Neural progenitor cell (in vitro differentiated cells): ENCODE measurements around the gene LIF. TPM values are rescaled to one million over a fixed set of nuclear protein-coding genes. Genes with fewer than 3 reads are reported as not detected.
A peak's percentile ranks its signal among the peaks of the same experiment; 100 is the strongest.

Experiments used
- DNase-seq: peaks from one replicate; pipeline ENCODE4 v3.0.0-alpha.2; 2016; ENCODE audit warnings: low spot score
- H2AFZ ChIP-seq: fragments of 200-600 bp; sonication (generic); replicated peaks from 2 replicates; pipeline ENCODE4 v1.6.1; 2016; ENCODE audit warnings: antibody characterized with exemption
- H3F3A ChIP-seq: fragments of 200-600 bp; sonication (generic); 2 replicates; pipeline ENCODE4 v1.6.1; 2016; ENCODE audit warnings: antibody characterized with exemption, low read depth
- H3K27ac ChIP-seq: fragments of 200-600 bp; sonication (generic); 2 replicates; pipeline ENCODE4 v1.5.1; 2016; ENCODE audit warnings: mild to moderate bottlenecking
- H3K27me3 ChIP-seq: fragments of 200-600 bp; sonication (generic); 2 replicates; pipeline ENCODE4 v1.6.1; 2016; ENCODE audit warnings: mild to moderate bottlenecking, moderate library complexity
- H3K36me3 ChIP-seq: fragments of 200-600 bp; sonication (generic); 2 replicates; pipeline ENCODE4 v1.5.1; 2016
- H3K4me1 ChIP-seq: fragments of 200-600 bp; sonication (generic); 2 replicates; pipeline ENCODE4 v1.6.1; 2016; ENCODE audit warnings: mixed run types
- H3K4me2 ChIP-seq: fragments of 200-600 bp; sonication (generic); 2 replicates; pipeline ENCODE4 v1.6.1; 2016
- H3K4me3 ChIP-seq: fragments of 200-600 bp; sonication (generic); 2 replicates; pipeline ENCODE4 v1.5.1; 2016
- H3K79me2 ChIP-seq: fragments of 200-600 bp; sonication (generic); 2 replicates; pipeline ENCODE4 v1.6.1; 2016; ENCODE audit warnings: low read depth
- H3K9ac ChIP-seq: fragments of 200-600 bp; sonication (generic); 2 replicates; pipeline ENCODE4 v1.6.1; 2016
- H3K9me3 ChIP-seq: fragments of 200-600 bp; sonication (generic); 2 replicates; pipeline ENCODE4 v1.5.1; 2016; ENCODE audit warnings: low read depth
- H4K20me1 ChIP-seq: fragments of 200-600 bp; sonication (generic); 2 replicates; pipeline ENCODE4 v1.6.1; 2016; ENCODE audit warnings: low read depth
- H3K27ac Mint-ChIP-seq: 3 replicates; pipeline ENCODE4 v1.8.0; 2021; ENCODE audit warnings: mixed read lengths
- H3K27me3 Mint-ChIP-seq: 2 replicates; pipeline ENCODE4 v1.8.0; 2022; ENCODE audit warnings: low read depth, mild to moderate bottlenecking, inconsistent platforms, moderate library complexity, mixed read lengths; ENCODE audit not compliant: insufficient read depth
- H3K36me3 Mint-ChIP-seq: 3 replicates; pipeline ENCODE4 v1.8.0; 2021; ENCODE audit warnings: mixed read lengths
- H3K4me1 Mint-ChIP-seq: 3 replicates; pipeline ENCODE4 v1.8.0; 2021; ENCODE audit warnings: mixed read lengths
- H3K4me3 Mint-ChIP-seq: 3 replicates; pipeline ENCODE4 v1.8.0; 2021; ENCODE audit warnings: mild to moderate bottlenecking, moderate library complexity, mixed read lengths
- H3K9me3 Mint-ChIP-seq: 3 replicates; pipeline ENCODE4 v1.8.0; 2020; ENCODE audit warnings: mixed read lengths
- CTCF ChIP-seq: fragments of 200-600 bp; sonication (generic); IDR thresholded peaks from 2 replicates; pipeline ENCODE4 v1.5.1; 2017; ENCODE audit warnings: antibody characterized with exemption, mild to moderate bottlenecking
- EZH2 ChIP-seq: fragments of 200-600 bp; sonication (generic); IDR thresholded peaks from 2 replicates; pipeline ENCODE4 v1.6.1; 2017; ENCODE audit warnings: antibody characterized with exemption, mild to moderate bottlenecking, moderate library complexity
- EZH2phosphoT487 ChIP-seq: fragments of 200-600 bp; sonication (generic); IDR thresholded peaks from 2 replicates; pipeline ENCODE4 v1.6.1; 2017; ENCODE audit warnings: antibody characterized with exemption
- total RNA-seq: library from RNA; depleted of rRNA; stranded (reverse); fragments of >200 nt; gene quantifications from 2 replicates; pipeline ENCODE4 v1.2.3, GENCODE V29; 2015; ENCODE audit warnings: low replicate concordance

LIF gene
- total RNA-seq, 1 donor from 2014 or later = 0.21 TPM

- Mint-ChIP-seq H3K36me3 (no peaks in the 10 kb centered on the region), H3K4me3 (no peak overlapping the region), H3K9me3 (no peaks in the 10 kb centered on the region), H3K27ac (no peak overlapping the region), H3K27me3 (no peaks in the 10 kb centered on the region), H3K4me1 (peaks cover 17% of the 10 kb centered on the region)
- Histone ChIP-seq H3K79me2 (no peaks in the 10 kb centered on the region), H2AFZ (no peak overlapping the region), H3K4me2 (no peak overlapping the region), H4K20me1 (no peaks in the 10 kb centered on the region), H3K27ac (no peak overlapping the region), H3K9me3 (no peaks in the 10 kb centered on the region), H3K27me3 (no peaks in the 10 kb centered on the region), H3F3A (no peaks in the 10 kb centered on the region), H3K4me3 (no peak overlapping the region), H3K9ac (no peak overlapping the region), H3K36me3 (no peaks in the 10 kb centered on the region), H3K4me1 (peaks cover 7% of the 10 kb centered on the region)
- no peak for DNase-seq
- no peak for TF ChIP-seq EZH2phosphoT487
- TF ChIP-seq EZH2 = no peak
- no peak for TF ChIP-seq CTCF
Observed at GRCh38 chr22:30279932-30280331, 33.4 kb upstream of the LIF start.

GRCh38 chr22:30279046-30279788 lies 32.7 kb upstream of the LIF start:
- H3K4me2 ChIP-seq = no peak overlapping the region
- no peak overlapping the region for H3K4me3 Mint-ChIP-seq
- H3K9me3 Mint-ChIP-seq = no peaks in the 10 kb centered on the region
- no peaks in the 10 kb centered on the region for H3K36me3 Mint-ChIP-seq
- no peak for DNase-seq
- no peak overlapping the region for H3K9ac ChIP-seq
- H3K9me3 ChIP-seq = no peaks in the 10 kb centered on the region
- H3K27ac Mint-ChIP-seq = no peak overlapping the region
- TF ChIP-seq EZH2 = no peak
- no peak for TF ChIP-seq EZH2phosphoT487
- no peak for TF ChIP-seq CTCF
- peaks cover 7% of the 10 kb centered on the region for H3K4me1 ChIP-seq
- no peaks in the 10 kb centered on the region for H3K27me3 ChIP-seq
- no peaks in the 10 kb centered on the region for H3K79me2 ChIP-seq
- no peak overlapping the region for H3K4me3 ChIP-seq
- H3K27me3 Mint-ChIP-seq = peaks cover 2% of the 10 kb centered on the region
- peaks cover 17% of the 10 kb centered on the region for H3K4me1 Mint-ChIP-seq
- H4K20me1 ChIP-seq = no peaks in the 10 kb centered on the region
- H3K27ac ChIP-seq = no peak overlapping the region
- H3F3A ChIP-seq = no peaks in the 10 kb centered on the region
- H2AFZ ChIP-seq = no peak overlapping the region
- no peaks in the 10 kb centered on the region for H3K36me3 ChIP-seq

GRCh38 chr22:30277547-30278344 lies 31.2 kb upstream of the LIF start:
- Mint-ChIP-seq H3K27me3 (peaks cover 2% of the 10 kb centered on the region), H3K36me3 (no peaks in the 10 kb centered on the region)

More at GRCh38 chr22:30277547-30278344, 31.2 kb upstream of the LIF start:
- DNase-seq = peak; percentile 48
- H3K4me3 Mint-ChIP-seq = no peak overlapping the region
- H3K4me3 ChIP-seq = no peak overlapping the region
- H3K4me1 ChIP-seq = peaks cover 7% of the 10 kb centered on the region
- H3K27me3 ChIP-seq = no peaks in the 10 kb centered on the region
- H3K27ac ChIP-seq = no peak overlapping the region
- H3K4me2 ChIP-seq = no peak overlapping the region
- H2AFZ ChIP-seq = peak overlapping the region; percentile 71
- H3K79me2 ChIP-seq = no peaks in the 10 kb centered on the region
- H4K20me1 ChIP-seq = no peaks in the 10 kb centered on the region
- H3K4me1 Mint-ChIP-seq = peaks cover 17% of the 10 kb centered on the region
- no peaks in the 10 kb centered on the region for H3F3A ChIP-seq
- H3K9ac ChIP-seq = no peak overlapping the region
- peak overlapping the region; percentile 70 for H3K27ac Mint-ChIP-seq
- no peaks in the 10 kb centered on the region for H3K36me3 ChIP-seq
- TF ChIP-seq EZH2phosphoT487 (no peak), EZH2 (no peak), CTCF (no peak)
- H3K9me3 Mint-ChIP-seq = no peaks in the 10 kb centered on the region
- no peaks in the 10 kb centered on the region for H3K9me3 ChIP-seq
